ENCODE measurements around the gene OSBP2. TPM values are rescaled to one million over a fixed set of nuclear protein-coding genes. Genes with fewer than 3 reads are reported as not detected.
A peak's percentile ranks its signal among the peaks of the same experiment; 100 is the strongest.

Gene OSBP2
- total RNA-seq, 1 donor from 2014 or later, result 0.58 TPM

- H3K27ac Mint-ChIP-seq, result peak overlapping the region; percentile 39
- no peak overlapping the region for H3K4me2 ChIP-seq
- peaks cover 22% of the 10 kb centered on the region for H3K4me1 Mint-ChIP-seq
- H3K4me1 ChIP-seq, result peaks cover 16% of the 10 kb centered on the region
- H4K20me1 ChIP-seq (ENCODE audit: low read depth), result no peaks in the 10 kb centered on the region
- TF ChIP-seq CTCF (IDR thresholded peaks at IDR 0.05) (no peak), EZH2phosphoT487 (IDR thresholded peaks at IDR 0.05) (no peak), EZH2 (IDR thresholded peaks at IDR 0.05) (no peak)
- H3F3A ChIP-seq (ENCODE audit: low read depth), result no peaks in the 10 kb centered on the region
- H3K9me3 ChIP-seq (ENCODE audit: low read depth), result no peaks in the 10 kb centered on the region
- peaks cover 6% of the 10 kb centered on the region for H3K27me3 Mint-ChIP-seq (ENCODE audit: insufficient read depth, low read depth)
- no peaks in the 10 kb centered on the region for H3K79me2 ChIP-seq (ENCODE audit: low read depth)
- no peak overlapping the region for H3K9ac ChIP-seq
- no peak for DNase-seq (ENCODE audit: low spot score)
- H3K9me3 Mint-ChIP-seq, result no peaks in the 10 kb centered on the region
- no peaks in the 10 kb centered on the region for H3K36me3 ChIP-seq
- H3K4me3 Mint-ChIP-seq, result no peak overlapping the region
- H3K4me3 ChIP-seq, result no peak overlapping the region
- H3K36me3 Mint-ChIP-seq, result no peaks in the 10 kb centered on the region
- no peak overlapping the region for H3K27ac ChIP-seq
- no peak overlapping the region for H2AFZ ChIP-seq (replicated peaks)
- H3K27me3 ChIP-seq, result no peaks in the 10 kb centered on the region
These were observed 184.7 kb downstream of the OSBP2 start for GRCh38 chr22:30879415-30879797.

GRCh38 chr22:30880181-30880601 is 185.5 kb downstream of the OSBP2 start:
- H3K27ac Mint-ChIP-seq, result no peak overlapping the region

GRCh38 chr22:30880847-30881246 is 186.2 kb downstream of the OSBP2 start:
- Histone ChIP-seq H3K27me3 (no peaks in the 10 kb centered on the region), H3K27ac (no peak overlapping the region), H3K79me2 (ENCODE audit: low read depth) (no peaks in the 10 kb centered on the region), H2AFZ (replicated peaks) (no peak overlapping the region), H3K4me1 (peaks cover 16% of the 10 kb centered on the region), H3K36me3 (no peaks in the 10 kb centered on the region), H3K9ac (no peak overlapping the region), H3K4me2 (peak overlapping the region; percentile 71), H3K9me3 (ENCODE audit: low read depth) (no peaks in the 10 kb centered on the region), H3F3A (ENCODE audit: low read depth) (no peaks in the 10 kb centered on the region), H3K4me3 (no peak overlapping the region), H4K20me1 (ENCODE audit: low read depth) (no peaks in the 10 kb centered on the region)
- Mint-ChIP-seq H3K27ac (no peak overlapping the region), H3K9me3 (no peaks in the 10 kb centered on the region), H3K36me3 (no peaks in the 10 kb centered on the region), H3K4me1 (peaks cover 22% of the 10 kb centered on the region), H3K27me3 (ENCODE audit: insufficient read depth, low read depth) (peaks cover 6% of the 10 kb centered on the region), H3K4me3 (no peak overlapping the region)
- TF ChIP-seq EZH2 (IDR thresholded peaks at IDR 0.05), result no peak
- TF ChIP-seq CTCF (IDR thresholded peaks at IDR 0.05), result no peak
- TF ChIP-seq EZH2phosphoT487 (IDR thresholded peaks at IDR 0.05), result no peak
- DNase-seq (ENCODE audit: low spot score), result no peak

More at GRCh38 chr22:30880181-30880601, 185.5 kb downstream of the OSBP2 start:
- no peak overlapping the region for H3K4me3 ChIP-seq
- H3K27me3 ChIP-seq, result no peaks in the 10 kb centered on the region
- H3F3A ChIP-seq (ENCODE audit: low read depth), result no peaks in the 10 kb centered on the region
- Mint-ChIP-seq H3K4me1 (peaks cover 22% of the 10 kb centered on the region), H3K4me3 (no peak overlapping the region), H3K9me3 (no peaks in the 10 kb centered on the region), H3K27me3 (ENCODE audit: insufficient read depth, low read depth) (peaks cover 6% of the 10 kb centered on the region), H3K36me3 (no peaks in the 10 kb centered on the region)
- H4K20me1 ChIP-seq (ENCODE audit: low read depth), result no peaks in the 10 kb centered on the region
- H2AFZ ChIP-seq (replicated peaks), result no peak overlapping the region
- H3K27ac ChIP-seq, result no peak overlapping the region
- peaks cover 16% of the 10 kb centered on the region for H3K4me1 ChIP-seq
- H3K79me2 ChIP-seq (ENCODE audit: low read depth), result no peaks in the 10 kb centered on the region
- TF ChIP-seq EZH2 (IDR thresholded peaks at IDR 0.05) (no peak), EZH2phosphoT487 (IDR thresholded peaks at IDR 0.05) (no peak), CTCF (IDR thresholded peaks at IDR 0.05) (no peak)
- DNase-seq (ENCODE audit: low spot score), result no peak
- H3K4me2 ChIP-seq, result no peak overlapping the region
- no peak overlapping the region for H3K9ac ChIP-seq
- H3K36me3 ChIP-seq, result no peaks in the 10 kb centered on the region
- no peaks in the 10 kb centered on the region for H3K9me3 ChIP-seq (ENCODE audit: low read depth)

Data from neural progenitor cell (in vitro differentiated cells).